GM21529 (cell line): Measurements from ENCODE around the gene CSRNP3.
A peak's percentile ranks its signal among the peaks of the same experiment; 100 is the strongest.
"Not testable (repeated sequence)": the region's sequence is repeated elsewhere in the genome, so short reads cannot be mapped to it uniquely, and the experiment has no call there.

Experiments used
- ATAC-seq: cut with Tn5 transposase; IDR thresholded peaks from one replicate; pipeline ENCODE4 v1.9.1; 2021; ENCODE audit not compliant: unreplicated experiment

Gene CSRNP3

DNA sequence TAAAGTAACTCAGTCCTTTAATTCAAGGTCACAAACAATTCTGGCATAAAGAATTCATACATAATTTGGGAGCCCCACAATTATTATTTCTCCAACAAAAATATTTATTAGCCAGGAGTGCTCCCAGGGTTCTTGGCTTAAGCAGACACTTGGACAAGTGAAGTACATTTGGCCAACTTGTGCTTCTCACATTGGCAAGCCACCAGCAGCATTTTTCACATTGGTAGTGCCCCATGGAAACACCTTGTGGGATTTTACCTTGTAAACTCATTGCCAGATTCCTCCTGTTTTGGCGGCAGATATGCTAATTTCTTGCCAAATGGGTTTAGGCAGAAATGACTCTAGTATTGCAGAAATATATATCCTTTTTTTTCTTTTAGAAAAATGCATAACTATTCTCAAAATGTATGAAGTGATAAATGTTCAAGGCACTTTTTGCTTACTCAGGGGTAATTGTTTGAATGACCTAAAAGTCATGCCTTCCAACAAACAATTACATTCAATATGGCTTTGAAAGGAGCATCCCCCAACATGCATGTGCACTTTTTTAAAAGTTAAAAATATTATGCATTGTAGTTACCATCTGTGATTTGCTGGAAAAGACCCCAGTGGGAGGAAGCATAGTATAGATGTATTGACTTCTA, 113.5 kb downstream of the CSRNP3 start:
- no peak for ATAC-seq

DNA sequence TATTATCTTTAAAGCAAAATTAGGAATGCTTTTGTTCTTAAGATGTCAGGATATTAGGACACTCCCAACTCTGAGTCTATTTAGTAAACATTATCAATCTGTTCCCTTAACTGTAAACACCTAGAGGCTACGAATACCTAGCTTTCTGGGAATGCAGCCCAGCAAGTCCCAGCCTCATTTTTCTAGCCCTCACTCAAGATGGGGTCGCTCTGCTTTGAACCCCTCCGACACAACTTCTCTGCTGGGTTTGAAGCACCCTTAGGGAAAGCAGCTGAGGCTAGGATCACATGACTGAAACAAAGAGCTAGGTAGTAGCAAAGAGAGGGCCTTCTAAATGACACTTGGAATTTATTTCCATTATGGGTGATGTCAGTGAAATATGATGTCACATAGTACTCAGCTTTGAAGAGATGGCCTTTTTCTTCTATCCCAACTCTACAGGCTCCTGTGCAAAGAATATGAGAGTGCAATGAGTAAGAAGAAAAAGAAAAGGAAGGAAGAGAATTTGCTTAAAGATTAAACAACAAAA, 114.7 kb downstream of the CSRNP3 start:
- no peak for ATAC-seq

DNA sequence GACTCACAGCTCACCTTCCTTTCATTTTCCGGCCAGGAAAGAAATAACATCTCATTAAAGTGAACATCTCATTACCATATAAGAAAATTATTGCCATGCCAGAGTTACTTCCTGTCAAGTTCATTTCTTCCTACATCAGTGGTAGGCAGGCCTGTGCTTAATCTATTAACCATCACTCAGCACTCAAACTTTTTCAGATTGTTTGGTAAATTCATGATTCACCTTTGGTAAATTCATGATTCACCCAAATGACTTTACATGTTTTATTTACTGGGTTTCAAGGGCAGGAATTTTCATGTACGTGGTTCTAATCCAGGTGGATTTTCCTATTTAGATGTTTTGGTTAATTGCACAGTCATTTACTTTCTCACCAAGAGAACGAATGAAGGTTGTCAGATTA, 116.5 kb downstream of the CSRNP3 start:
- no peak for ATAC-seq

- ATAC-seq: peak; percentile 93
Measured at GRCh38 chr2:165587335-165587938, 117.9 kb downstream of the CSRNP3 start.

DNA sequence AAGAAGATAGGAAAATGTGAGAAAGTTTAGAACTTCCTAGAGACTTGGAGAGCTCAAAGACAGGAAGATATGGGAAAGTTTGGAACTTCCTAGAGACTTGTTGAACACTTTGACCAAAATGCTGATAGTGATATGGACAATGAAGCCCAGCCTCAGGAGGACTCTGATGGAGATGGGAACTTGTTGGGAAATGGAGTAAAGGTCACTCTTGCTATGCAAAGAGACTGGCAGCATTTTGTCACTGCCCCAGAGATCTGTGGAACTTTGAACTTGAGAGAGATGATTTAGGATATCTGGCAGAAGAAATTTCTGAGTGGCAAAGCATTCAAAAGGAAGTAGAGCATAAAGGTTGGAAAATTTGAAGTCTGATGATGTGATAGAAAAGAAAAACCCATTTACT, 121.5 kb downstream of the CSRNP3 start:
- not testable (repeated sequence) for ATAC-seq

GRCh38 chr2:165593081-165593480, 123.6 kb downstream of the CSRNP3 start:
- no peak for ATAC-seq

GRCh38 chr2:165594231-165594934, 124.9 kb downstream of the CSRNP3 start:
- no peak for ATAC-seq

GRCh38 chr2:165594935-165595255, 125.4 kb downstream of the CSRNP3 start:
- ATAC-seq: peak; percentile 98

GRCh38 chr2:165596788-165597187, 127.3 kb downstream of the CSRNP3 start:
- ATAC-seq: no peak

DNA sequence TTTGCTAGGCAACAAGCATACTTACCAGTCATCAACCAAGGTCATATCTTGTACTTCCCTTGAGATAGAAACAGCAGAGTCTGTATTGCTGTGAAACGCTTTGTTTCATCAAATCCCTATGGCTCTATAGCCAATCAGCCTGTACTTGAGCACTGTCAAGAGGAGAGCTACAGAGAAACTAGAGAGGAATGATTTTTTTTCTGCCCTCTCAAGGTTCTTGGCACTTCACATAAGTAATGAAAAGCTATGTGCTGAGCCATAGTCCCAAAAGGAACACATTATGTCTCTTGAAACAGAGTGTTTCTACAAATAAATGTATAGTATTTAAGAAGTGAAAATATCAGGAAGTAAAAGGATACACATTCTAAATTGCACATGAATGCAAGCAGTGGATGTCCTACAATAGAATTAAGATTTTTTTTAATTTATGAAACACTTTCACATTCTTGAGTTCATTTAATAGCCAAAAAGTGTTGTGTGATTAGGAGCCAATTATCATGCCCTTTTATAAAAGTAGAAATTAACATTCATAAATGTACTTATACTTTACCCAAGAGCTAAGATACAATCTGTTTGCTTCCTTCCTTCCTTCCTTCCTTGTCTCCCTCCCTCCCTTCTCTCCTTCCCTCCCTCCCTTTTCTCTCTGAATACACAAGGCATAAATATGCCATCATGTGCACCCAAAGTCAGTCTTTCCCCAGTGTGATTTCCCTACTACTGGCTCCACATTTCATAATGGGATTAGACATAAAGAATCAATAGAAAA, 131.8 kb downstream of the CSRNP3 start:
- ATAC-seq: no peak

DNA sequence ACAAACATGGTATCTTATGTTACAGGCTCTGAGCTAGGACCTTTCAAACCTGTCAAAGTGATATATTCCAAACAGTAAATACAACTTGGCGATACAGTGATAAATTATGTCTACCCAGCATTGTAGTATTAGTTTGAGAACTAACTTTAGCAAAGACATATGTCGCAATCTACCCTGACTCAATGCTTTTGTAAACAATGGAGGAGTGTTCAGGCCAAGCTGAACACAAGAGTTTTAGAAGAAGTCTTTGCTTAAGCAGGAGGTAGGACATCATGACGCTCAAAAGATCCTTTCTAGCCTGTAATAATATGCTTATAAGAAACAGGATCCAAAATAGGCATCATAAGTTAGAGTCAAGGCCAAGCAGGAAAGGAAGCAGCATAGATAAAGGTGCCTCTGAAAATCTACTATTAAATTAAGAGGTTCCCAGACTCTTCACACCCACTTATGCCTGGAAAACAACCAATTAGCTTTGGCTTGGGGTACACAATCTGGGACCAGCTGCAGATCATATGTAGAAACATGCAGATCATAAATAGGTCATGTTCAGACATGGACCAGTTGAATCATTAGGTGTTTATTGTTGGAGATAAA, 132.5 kb downstream of the CSRNP3 start:
- ATAC-seq: no peak

- no peak for ATAC-seq
Measured at GRCh38 chr2:165609672-165610071, 140.2 kb downstream of the CSRNP3 start.

- no peak for ATAC-seq
Measured at GRCh38 chr2:165610591-165611029, 141.1 kb downstream of the CSRNP3 start.

DNA sequence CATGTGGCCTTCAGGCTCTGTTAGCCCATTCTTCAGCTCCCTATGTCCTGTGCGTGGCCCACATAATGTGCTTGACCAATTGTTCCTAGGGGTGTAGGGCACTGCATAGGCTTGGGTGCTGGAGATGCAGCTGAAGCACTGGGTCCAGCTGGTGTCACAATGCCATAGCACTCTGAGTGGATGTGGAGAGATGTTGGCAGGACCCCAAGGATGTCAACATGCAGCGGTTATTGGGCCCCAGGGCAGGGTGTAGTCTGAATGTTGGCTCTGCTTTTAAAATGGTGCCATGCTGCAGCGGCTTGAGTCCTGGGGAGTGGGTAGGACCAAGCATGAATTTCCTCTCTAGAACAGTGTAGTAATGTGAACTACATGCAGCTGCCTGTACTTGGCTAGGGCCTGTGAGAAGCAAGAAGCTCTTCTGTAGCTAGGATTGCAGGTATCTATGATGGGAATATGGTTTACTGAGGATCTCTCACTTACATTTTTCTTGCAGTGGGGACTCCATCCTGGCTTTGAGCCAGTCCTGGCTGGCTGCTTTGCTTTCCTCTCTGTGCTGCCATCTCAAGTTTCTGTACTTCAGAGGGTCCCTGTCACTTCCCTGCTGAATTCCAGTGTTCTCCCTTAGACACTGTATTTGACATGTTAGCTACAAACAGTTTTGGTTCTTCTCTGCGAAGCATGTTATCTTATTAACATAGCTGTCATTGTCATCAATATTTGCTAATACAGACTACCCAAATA, 148.4 kb downstream of the CSRNP3 start:
- no peak for ATAC-seq

GRCh38 chr2:165618806-165619205, 149.3 kb downstream of the CSRNP3 start:
- ATAC-seq: no peak

- no peak for ATAC-seq
Measured at GRCh38 chr2:165621086-165621560, 151.6 kb downstream of the CSRNP3 start.

GRCh38 chr2:165623161-165623560, 153.7 kb downstream of the CSRNP3 start:
- no peak for ATAC-seq

GRCh38 chr2:165623783-165624469, 154.4 kb downstream of the CSRNP3 start:
- no peak for ATAC-seq

GRCh38 chr2:165624470-165624800, 154.9 kb downstream of the CSRNP3 start:
- ATAC-seq: no peak

GRCh38 chr2:165627470-165627869, 158.0 kb downstream of the CSRNP3 start:
- peak; percentile 55 for ATAC-seq
